HL-60 (cell line): ENCODE data around the gene CFAP46.

Experiments used
- CTCF ChIP-seq: IDR thresholded peaks from one replicate; pipeline ENCODE4 v1.5.1; 2011; ENCODE audit warnings: low read length, control low read depth, inconsistent platforms; ENCODE audit not compliant: insufficient read depth
- POLR2AphosphoS5 ChIP-seq: IDR thresholded peaks from 2 replicates; pipeline ENCODE4 v1.6.1; 2012; ENCODE audit warnings: low read depth
- SPI1 ChIP-seq: IDR thresholded peaks from 2 replicates; pipeline ENCODE4 v1.6.1; 2012; ENCODE audit warnings: low read depth, mild to moderate bottlenecking, borderline replicate concordance

DNA sequence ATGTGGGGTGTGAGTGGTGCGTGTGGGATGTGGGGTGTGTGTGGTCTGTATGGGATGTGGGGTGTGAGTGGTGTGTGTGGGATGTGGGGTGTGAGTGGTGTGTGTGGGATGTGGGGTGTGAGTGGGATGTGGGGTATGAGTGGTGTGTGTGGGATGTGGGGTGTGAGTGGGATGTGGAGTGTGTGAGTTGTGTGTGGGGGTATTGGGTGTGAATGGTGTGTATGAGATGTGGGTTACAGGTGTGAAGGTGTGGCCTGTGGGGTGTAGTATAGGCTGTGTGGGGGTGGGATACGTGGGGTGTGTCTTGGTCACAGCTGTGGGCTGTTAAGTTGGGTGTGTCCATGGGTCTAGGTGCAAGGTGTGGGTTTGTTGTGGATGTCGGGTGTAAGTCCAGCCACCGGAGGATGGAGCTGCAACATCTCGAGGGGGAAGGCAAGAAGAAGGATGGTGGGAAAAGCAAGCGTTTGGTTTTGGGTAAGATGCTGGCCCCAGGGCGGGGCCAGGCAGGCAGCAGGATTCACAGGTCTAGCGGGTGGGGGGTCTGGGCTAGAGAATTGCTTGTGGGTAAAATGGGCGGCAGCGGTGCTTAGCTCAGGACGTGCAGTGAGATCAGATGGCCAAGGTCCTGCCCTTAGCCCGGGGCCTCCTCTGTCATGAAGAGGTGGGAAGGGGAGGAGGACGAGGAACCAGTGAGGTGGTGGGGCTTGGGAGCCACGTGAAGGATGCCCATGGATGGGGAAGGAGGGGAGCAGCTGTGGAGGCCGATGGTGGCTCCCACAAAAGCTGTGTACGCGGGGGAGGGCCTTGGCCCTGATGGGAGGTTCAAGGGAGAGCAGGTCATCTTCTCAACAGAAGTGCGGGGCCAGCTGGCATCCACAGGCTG is 60.1 kb downstream of the CFAP46 start:
- TF ChIP-seq CTCF (no peak), POLR2AphosphoS5 (no peak), SPI1 (no peak)
